ENCODE results near the gene SMCHD1.

DNA sequence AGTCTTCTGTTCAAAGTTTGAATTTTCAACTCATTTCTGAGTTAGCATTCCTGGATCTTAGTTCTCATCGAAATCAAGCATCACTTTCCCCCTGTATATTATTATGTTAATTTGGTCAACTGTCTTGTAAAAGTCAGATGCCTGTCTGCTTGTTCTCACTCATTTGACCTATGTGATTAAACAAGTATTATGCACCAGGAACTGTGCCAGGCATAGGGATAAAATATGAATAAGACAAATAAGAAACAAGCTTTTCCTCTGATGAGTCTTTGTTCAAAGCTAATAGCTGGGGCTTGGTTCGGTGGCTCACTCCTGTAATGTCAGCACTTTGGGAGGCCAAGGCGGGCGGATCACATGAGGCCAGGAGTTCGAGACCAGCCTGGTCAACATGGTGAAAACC lies 171.5 kb downstream of the SMCHD1 start:
- TF ChIP-seq CTCF (IDR thresholded peaks at IDR 0.05; ENCODE audit: insufficient read depth, low read length) (no peak), POLR2AphosphoS5 (IDR thresholded peaks at IDR 0.05; ENCODE audit: low read depth) (no peak), GABPA (IDR thresholded peaks at IDR 0.05; ENCODE audit: low read depth) (no peak), REST (IDR thresholded peaks at IDR 0.05; ENCODE audit: insufficient replicate concordance, low read depth) (no peak), SPI1 (IDR thresholded peaks at IDR 0.05; ENCODE audit: borderline replicate concordance, low read depth) (no peak)

Data from HL-60 (cell line).